Measurements from ENCODE around the gene ILF3. TPM values are rescaled to one million over a fixed set of nuclear protein-coding genes. Genes with fewer than 3 reads are reported as not detected.

ILF3 gene
- total RNA-seq, 1 experiment from 2014 or later, result 267 TPM

DNA sequence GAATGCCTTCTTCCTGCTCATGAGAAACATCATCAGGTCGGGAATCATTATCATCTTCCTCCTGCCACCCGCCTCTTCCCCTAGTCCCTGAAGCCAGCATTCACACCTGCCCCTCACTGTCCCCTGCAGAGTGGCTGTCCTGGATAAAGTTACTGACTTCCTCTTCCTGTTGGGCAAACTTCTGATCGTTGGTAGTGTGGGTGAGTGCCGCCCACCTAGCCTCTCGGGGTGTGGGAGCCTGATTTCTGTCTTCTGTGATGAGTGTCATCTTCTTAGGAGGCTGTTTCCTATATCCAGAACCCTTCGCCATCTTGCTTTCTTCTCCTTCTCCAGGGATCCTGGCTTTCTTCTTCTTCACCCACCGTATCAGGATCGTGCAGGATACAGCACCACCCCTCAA is 16.3 kb upstream of the ILF3 start:
- CTCF ChIA-PET, result no interaction called here
- no peaks in the 10 kb centered on the region for H3K9me3 Mint-ChIP-seq (ENCODE audit: low read depth, unreplicated experiment)
- intact Hi-C loops (cut with micrococcal nuclease; ENCODE audit: unreplicated experiment), result no loop called here
- H3K4me1 Mint-ChIP-seq (ENCODE audit: low read depth, unreplicated experiment), result no peaks in the 10 kb centered on the region
- no peak overlapping the region for H3K27ac Mint-ChIP-seq (ENCODE audit: unreplicated experiment)
- DNase-seq, result no peak
- H3K27me3 Mint-ChIP-seq (ENCODE audit: unreplicated experiment), result no peaks in the 10 kb centered on the region
- no peak overlapping the region for H3K4me3 Mint-ChIP-seq (ENCODE audit: low read depth, unreplicated experiment)
- peaks cover 45% of the 10 kb centered on the region for H3K36me3 Mint-ChIP-seq (ENCODE audit: insufficient read depth, unreplicated experiment)
- TF ChIP-seq CTCF (IDR thresholded peaks at IDR 0.05; ENCODE audit: unreplicated experiment), result no peak
- no TSS peak for BruUV-seq (replicated peaks)

GRCh38 chr19:10639836-10640235 is 14.3 kb upstream of the ILF3 start:
- TF ChIP-seq CTCF (IDR thresholded peaks at IDR 0.05; ENCODE audit: unreplicated experiment), result no peak
- DNase-seq, result no peak
- intact Hi-C loops (cut with micrococcal nuclease; ENCODE audit: unreplicated experiment), result no loop called here
- H3K4me1 Mint-ChIP-seq (ENCODE audit: low read depth, unreplicated experiment), result no peaks in the 10 kb centered on the region
- H3K27me3 Mint-ChIP-seq (ENCODE audit: unreplicated experiment), result no peaks in the 10 kb centered on the region
- H3K27ac Mint-ChIP-seq (ENCODE audit: unreplicated experiment), result no peak overlapping the region
- peaks cover 47% of the 10 kb centered on the region for H3K36me3 Mint-ChIP-seq (ENCODE audit: insufficient read depth, unreplicated experiment)
- no peaks in the 10 kb centered on the region for H3K9me3 Mint-ChIP-seq (ENCODE audit: low read depth, unreplicated experiment)
- BruUV-seq (replicated peaks), result no TSS peak
- CTCF ChIA-PET, result no interaction called here
- no peak overlapping the region for H3K4me3 Mint-ChIP-seq (ENCODE audit: low read depth, unreplicated experiment)

GRCh38 chr19:10640361-10640760 is 13.8 kb upstream of the ILF3 start:
- BruUV-seq (replicated peaks), result no TSS peak
- no peak overlapping the region for H3K27ac Mint-ChIP-seq (ENCODE audit: unreplicated experiment)

GRCh38 chr19:10641248-10641647 is 12.9 kb upstream of the ILF3 start:
- Mint-ChIP-seq H3K27me3 (ENCODE audit: unreplicated experiment) (no peaks in the 10 kb centered on the region), H3K27ac (ENCODE audit: unreplicated experiment) (no peak overlapping the region), H3K4me1 (ENCODE audit: low read depth, unreplicated experiment) (no peaks in the 10 kb centered on the region), H3K4me3 (ENCODE audit: low read depth, unreplicated experiment) (no peak overlapping the region), H3K36me3 (ENCODE audit: insufficient read depth, unreplicated experiment) (peaks cover 40% of the 10 kb centered on the region), H3K9me3 (ENCODE audit: low read depth, unreplicated experiment) (no peaks in the 10 kb centered on the region)
- intact Hi-C loops (cut with micrococcal nuclease; ENCODE audit: unreplicated experiment), result no loop called here
- CTCF ChIA-PET, result interaction anchor here (0.6 to 1.4 kb wide), 2 partner anchors 29 to 60 kb away, joined by 5 read pairs; no protein-coding TSS in a partner anchor
- BruUV-seq (replicated peaks), result no TSS peak
- TF ChIP-seq CTCF (IDR thresholded peaks at IDR 0.05; ENCODE audit: unreplicated experiment), result no peak
- DNase-seq, result no peak

More at GRCh38 chr19:10640361-10640760, 13.8 kb upstream of the ILF3 start:
- CTCF ChIA-PET, result no interaction called here
- H3K36me3 Mint-ChIP-seq (ENCODE audit: insufficient read depth, unreplicated experiment), result peaks cover 45% of the 10 kb centered on the region
- no peak for DNase-seq
- H3K27me3 Mint-ChIP-seq (ENCODE audit: unreplicated experiment), result no peaks in the 10 kb centered on the region
- no peaks in the 10 kb centered on the region for H3K9me3 Mint-ChIP-seq (ENCODE audit: low read depth, unreplicated experiment)
- H3K4me3 Mint-ChIP-seq (ENCODE audit: low read depth, unreplicated experiment), result no peak overlapping the region
- no peak for TF ChIP-seq CTCF (IDR thresholded peaks at IDR 0.05; ENCODE audit: unreplicated experiment)
- H3K4me1 Mint-ChIP-seq (ENCODE audit: low read depth, unreplicated experiment), result no peaks in the 10 kb centered on the region
- intact Hi-C loops (cut with micrococcal nuclease; ENCODE audit: unreplicated experiment), result no loop called here

Data from Calu3 (cell line).